Activated CD8-positive, alpha-beta T cell treated with anti-CD3 and anti-CD28 coated beads for 36 hours (primary cell): Measurements from ENCODE around the gene PGM5. TPM values are rescaled to one million over a fixed set of nuclear protein-coding genes. Genes with fewer than 3 reads are reported as not detected.

Source experiments
- ATAC-seq: fragments of 200-7000 bp; cut with Tn5 transposase; one replicate; pipeline ENCODE4 v1.10.0; 2021; ENCODE audit warnings: mild to moderate bottlenecking, moderate library complexity
- CTCF ChIA-PET: fragments of 350-600 bp; sonication (Branson Sonifier 250); formaldehyde crosslinking; loops from one replicate; lab custom pipeline; 2021; ENCODE audit warnings: antibody characterized with exemption; lab: Charles Lee
- POLR2A ChIA-PET: fragments of 350-600 bp; sonication (Branson Sonifier 250); formaldehyde crosslinking; loops from one replicate; lab custom pipeline; 2021; ENCODE audit warnings: antibody characterized with exemption; lab: Charles Lee
- DNase-seq: peaks from one replicate; pipeline ENCODE4 v3.0.0-alpha.2; 2020
- H3K27ac Mint-ChIP-seq: one replicate; pipeline ENCODE4 v1.8.0; 2021; ENCODE audit warnings: mild to moderate bottlenecking, mixed read lengths
- H3K27me3 Mint-ChIP-seq: one replicate; pipeline ENCODE4 v1.8.0; 2021; ENCODE audit warnings: mixed read lengths
- H3K36me3 Mint-ChIP-seq: one replicate; pipeline ENCODE4 v1.8.0; 2021; ENCODE audit warnings: low read depth, mixed read lengths
- H3K4me1 Mint-ChIP-seq: one replicate; pipeline ENCODE4 v1.8.0; 2021; ENCODE audit warnings: low read depth, mixed read lengths
- H3K4me3 Mint-ChIP-seq: one replicate; pipeline ENCODE4 v1.8.0; 2021; ENCODE audit warnings: mild to moderate bottlenecking, moderate library complexity, mixed read lengths
- H3K9me3 Mint-ChIP-seq: one replicate; pipeline ENCODE4 v1.8.0; 2021; ENCODE audit warnings: mixed read lengths
- intact Hi-C: fragments of 100-400 bp; cut with micrococcal nuclease; formaldehyde crosslinking; loops from one replicate; pipeline ENCODE4 v1.10.0; 2022
- total RNA-seq, 2 experiments: library from RNA; stranded (reverse); gene quantifications; one replicate each; pipeline ENCODE4 v1.2.3, GENCODE V29; 2021
- TF ChIP-seq, protein P1 (sequence below): fragments of 200-600 bp; IDR thresholded peaks from one replicate; pipeline ENCODE4 v1.8.0; 2022; ENCODE audit warnings: antibody characterized with exemption, mild to moderate bottlenecking

PGM5 gene
- total RNA-seq, 2 experiments from 2014 or later = not detected

DNA sequence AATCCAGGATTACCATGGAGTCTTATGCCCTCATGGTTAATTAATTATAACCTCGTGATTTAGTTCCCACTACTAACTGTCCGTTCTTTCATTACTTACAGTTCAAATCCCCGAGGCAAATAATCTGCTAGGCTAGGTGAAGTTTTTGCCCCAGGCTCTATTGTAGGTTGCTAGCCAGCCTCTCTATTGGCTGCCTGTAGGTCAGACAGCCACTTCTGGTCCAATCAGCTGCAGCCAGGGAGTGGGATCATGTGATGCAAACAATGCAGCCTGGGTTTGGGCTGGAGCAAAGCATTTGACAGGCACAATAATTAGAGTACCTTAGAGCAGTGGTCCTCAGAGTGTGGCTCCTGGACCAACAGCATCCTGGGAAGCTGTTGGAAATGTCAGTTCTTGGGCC is 166.5 kb downstream of the PGM5 start:
- ChIA-PET CTCF (no interaction called here), POLR2A (no interaction called here)
- Mint-ChIP-seq H3K9me3 (peaks cover 2% of the 10 kb centered on the region), H3K4me1 (no peaks in the 10 kb centered on the region), H3K4me3 (no peak overlapping the region), H3K27ac (no peak overlapping the region), H3K27me3 (peaks cover 6% of the 10 kb centered on the region), H3K36me3 (no peaks in the 10 kb centered on the region)
- TF ChIP-seq, protein P1, sequence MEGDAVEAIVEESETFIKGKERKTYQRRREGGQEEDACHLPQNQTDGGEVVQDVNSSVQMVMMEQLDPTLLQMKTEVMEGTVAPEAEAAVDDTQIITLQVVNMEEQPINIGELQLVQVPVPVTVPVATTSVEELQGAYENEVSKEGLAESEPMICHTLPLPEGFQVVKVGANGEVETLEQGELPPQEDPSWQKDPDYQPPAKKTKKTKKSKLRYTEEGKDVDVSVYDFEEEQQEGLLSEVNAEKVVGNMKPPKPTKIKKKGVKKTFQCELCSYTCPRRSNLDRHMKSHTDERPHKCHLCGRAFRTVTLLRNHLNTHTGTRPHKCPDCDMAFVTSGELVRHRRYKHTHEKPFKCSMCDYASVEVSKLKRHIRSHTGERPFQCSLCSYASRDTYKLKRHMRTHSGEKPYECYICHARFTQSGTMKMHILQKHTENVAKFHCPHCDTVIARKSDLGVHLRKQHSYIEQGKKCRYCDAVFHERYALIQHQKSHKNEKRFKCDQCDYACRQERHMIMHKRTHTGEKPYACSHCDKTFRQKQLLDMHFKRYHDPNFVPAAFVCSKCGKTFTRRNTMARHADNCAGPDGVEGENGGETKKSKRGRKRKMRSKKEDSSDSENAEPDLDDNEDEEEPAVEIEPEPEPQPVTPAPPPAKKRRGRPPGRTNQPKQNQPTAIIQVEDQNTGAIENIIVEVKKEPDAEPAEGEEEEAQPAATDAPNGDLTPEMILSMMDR = no peak
- DNase-seq = no peak
- ATAC-seq = no peak
- intact Hi-C loops = no loop called here

DNA sequence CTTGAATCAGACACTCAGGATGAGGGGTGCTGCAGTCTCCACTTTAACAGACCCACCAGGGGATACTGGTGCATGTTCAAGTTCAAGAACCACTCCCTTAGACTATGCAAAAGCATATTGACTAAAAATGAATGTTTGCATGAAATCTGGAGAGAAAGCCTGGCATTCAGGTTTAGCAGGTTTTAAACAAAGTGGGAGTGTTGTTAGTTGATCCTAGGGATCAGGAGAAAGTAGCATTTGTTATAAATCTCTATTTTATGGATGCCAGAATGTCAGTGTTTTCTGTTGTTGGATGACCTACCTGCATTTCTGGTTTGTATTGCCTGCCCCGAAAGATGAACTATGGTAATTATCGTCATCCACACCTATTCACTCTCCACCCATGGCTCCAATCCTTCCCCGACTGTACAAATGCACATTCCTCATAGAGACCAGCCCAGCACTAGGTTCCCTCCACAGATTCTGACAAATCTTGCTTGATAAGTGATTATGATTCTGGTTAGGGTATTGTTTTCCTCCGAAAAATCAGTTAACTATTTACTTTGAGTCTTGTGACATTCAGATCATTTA is 167.0 kb downstream of the PGM5 start:
- H3K36me3 Mint-ChIP-seq = no peaks in the 10 kb centered on the region
- H3K4me1 Mint-ChIP-seq = no peaks in the 10 kb centered on the region
- intact Hi-C loops = no loop called here
- no peaks in the 10 kb centered on the region for H3K9me3 Mint-ChIP-seq
- ATAC-seq (no peak), DNase-seq (no peak)
- H3K27me3 Mint-ChIP-seq = peaks cover 2% of the 10 kb centered on the region
- TF ChIP-seq, protein P1 = no peak
- ChIA-PET CTCF (no interaction called here), POLR2A (no interaction called here)
- H3K27ac Mint-ChIP-seq = no peak overlapping the region
- no peak overlapping the region for H3K4me3 Mint-ChIP-seq

DNA sequence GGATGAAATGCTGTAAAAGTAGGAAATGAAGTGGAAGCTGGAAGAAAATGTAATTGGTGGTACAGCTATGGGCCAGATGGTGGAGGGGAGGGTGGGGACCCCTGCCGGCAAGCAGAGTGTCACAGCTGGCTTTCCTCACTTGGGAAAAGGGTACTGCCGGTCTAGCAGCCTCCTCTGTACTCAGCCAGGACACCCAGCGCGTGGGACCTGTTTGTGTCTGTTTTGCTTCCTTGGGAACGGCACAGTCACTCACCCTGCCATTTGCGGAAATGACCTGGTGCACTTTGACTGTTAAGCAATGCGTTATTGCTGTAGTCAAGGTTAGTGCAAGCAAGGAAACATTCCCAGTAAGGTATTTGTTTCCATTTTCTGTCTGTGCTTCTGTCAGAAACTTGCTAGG is 174.2 kb downstream of the PGM5 start:
- no peaks in the 10 kb centered on the region for H3K36me3 Mint-ChIP-seq
- H3K27me3 Mint-ChIP-seq = peaks cover 3% of the 10 kb centered on the region
- ATAC-seq (no peak), DNase-seq (no peak)
- no peaks in the 10 kb centered on the region for H3K4me1 Mint-ChIP-seq
- TF ChIP-seq, protein P1 = no peak
- ChIA-PET POLR2A (no interaction called here), CTCF (interaction anchor here (1.2 kb wide), 1 partner anchor 37 kb away, joined by 4 read pairs; no protein-coding TSS in a partner anchor)
- no peaks in the 10 kb centered on the region for H3K9me3 Mint-ChIP-seq
- H3K4me3 Mint-ChIP-seq = no peak overlapping the region
- H3K27ac Mint-ChIP-seq = no peak overlapping the region
- intact Hi-C loops = no loop called here

DNA sequence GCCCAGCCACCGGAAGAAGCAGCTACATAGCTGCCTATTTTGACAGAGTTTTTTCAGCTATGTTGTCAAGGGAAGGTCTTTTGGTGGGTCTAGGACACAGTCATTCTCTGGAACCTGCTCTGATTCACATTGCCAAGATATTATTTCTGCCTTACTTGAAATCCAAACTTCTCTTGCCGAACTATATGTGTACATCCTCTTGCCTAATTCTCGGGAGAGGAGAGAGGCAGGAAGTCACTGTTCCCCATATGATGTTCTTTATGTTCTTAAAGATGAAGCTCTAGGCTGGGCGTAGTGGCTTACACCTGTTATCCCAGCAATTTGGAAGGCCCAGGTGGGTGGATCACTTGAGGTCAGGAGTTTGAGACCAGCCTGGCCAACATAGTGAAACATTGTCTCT is 175.7 kb downstream of the PGM5 start:
- H3K36me3 Mint-ChIP-seq = no peaks in the 10 kb centered on the region
- H3K27me3 Mint-ChIP-seq = peaks cover 3% of the 10 kb centered on the region
- TF ChIP-seq, protein P1 = no peak
- ATAC-seq (no peak), DNase-seq (no peak)
- POLR2A ChIA-PET = no interaction called here
- H3K9me3 Mint-ChIP-seq = no peaks in the 10 kb centered on the region
- no peak overlapping the region for H3K27ac Mint-ChIP-seq
- no peak overlapping the region for H3K4me3 Mint-ChIP-seq
- intact Hi-C loops = no loop called here
- no peaks in the 10 kb centered on the region for H3K4me1 Mint-ChIP-seq
- CTCF ChIA-PET = no interaction called here

DNA sequence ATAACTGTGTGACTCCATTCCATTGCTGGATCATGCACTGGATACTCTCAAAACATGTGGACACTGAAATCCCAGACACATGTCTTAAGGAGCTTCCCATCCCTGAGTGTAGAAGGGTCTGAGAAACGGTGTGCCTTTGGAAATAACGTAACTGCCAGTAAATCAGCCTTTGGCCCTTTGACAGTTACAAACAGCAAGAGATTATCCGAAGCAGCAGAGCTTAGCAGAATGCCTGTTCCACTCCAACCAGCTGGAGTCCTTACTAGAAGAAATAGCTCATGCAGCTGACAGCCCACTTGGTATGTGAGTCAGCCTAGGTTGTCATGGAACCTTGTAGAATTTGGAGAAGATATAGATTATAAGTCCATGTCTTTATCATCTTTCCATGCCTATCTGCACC is 177.3 kb downstream of the PGM5 start:
- intact Hi-C loops = no loop called here
- Mint-ChIP-seq H3K4me3 (no peak overlapping the region), H3K27me3 (peaks cover 6% of the 10 kb centered on the region), H3K9me3 (no peaks in the 10 kb centered on the region), H3K4me1 (no peaks in the 10 kb centered on the region), H3K27ac (no peak overlapping the region), H3K36me3 (no peaks in the 10 kb centered on the region)
- TF ChIP-seq, protein P1 = no peak
- ChIA-PET CTCF (no interaction called here), POLR2A (no interaction called here)
- no peak for ATAC-seq
- DNase-seq = no peak
